Posterior vena cava (tissue), 2 donors: ENCODE data around the gene MAGEB17. TPM values are rescaled to one million over a fixed set of nuclear protein-coding genes. Genes with fewer than 3 reads are reported as not detected.

Experiments
- DNase-seq: peaks from one replicate; pipeline ENCODE4 v3.0.0-alpha.2; 2020; ENCODE audit warnings: low spot score
- intact Hi-C, 2 donors: fragments of 100-400 bp; cut with DNase I; formaldehyde crosslinking; loops; one replicate each; pipeline versions ENCODE4 v1.14.1 to v1.14.2; 2022 to 2023
- total RNA-seq, 2 donors: library from RNA; stranded (reverse); fragmentation: NEBNext Ultra II Directional; extraction: Animal tissue kit (Norgen Biotek cat#: 25700); gene quantifications; one replicate each; pipeline ENCODE4 v1.2.1, GENCODE V29; 2021
- donor health status: DM: yes; HTN: yes; CAD: no.
- donor health status: DM: yes; HTN: yes; CAD: no.

MAGEB17 gene
- total RNA-seq, 2 donors from 2014 or later, result not detected

GRCh38 chrX:16202943-16203342, 35.7 kb downstream of the MAGEB17 start:
- intact Hi-C loops, result no loop called here

GRCh38 chrX:16204538-16204937, 37.3 kb downstream of the MAGEB17 start:
- intact Hi-C loops, result no loop called here
- no peak for DNase-seq

More at GRCh38 chrX:16202943-16203342, 35.7 kb downstream of the MAGEB17 start:
- no peak for DNase-seq

GRCh38 chrX:16205840-16206239, 38.6 kb downstream of the MAGEB17 start:
- intact Hi-C loops, result no loop called here
- DNase-seq, result no peak

DNA sequence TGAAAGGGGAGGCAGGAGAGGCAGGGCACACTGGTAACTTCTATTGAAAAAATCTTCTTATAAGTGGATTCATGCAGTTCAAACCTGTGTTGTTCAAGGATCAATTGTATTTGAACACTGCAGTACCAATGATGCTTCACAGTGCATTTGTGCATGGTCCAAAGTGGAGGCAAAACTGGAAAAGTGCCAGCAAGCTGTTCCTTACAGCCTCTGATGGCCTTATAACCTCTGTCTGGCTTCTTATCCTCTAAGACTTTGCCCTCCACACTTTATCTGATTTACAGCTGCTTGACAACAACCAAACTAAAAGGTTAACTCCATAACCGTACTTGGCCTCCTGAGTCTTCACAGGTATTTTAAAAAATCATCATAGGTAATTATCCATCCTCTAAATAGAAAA, 40.4 kb downstream of the MAGEB17 start:
- DNase-seq, result no peak
- intact Hi-C loops, result no loop called here

- intact Hi-C loops, result no loop called here
- DNase-seq, result no peak
These were observed 41.3 kb downstream of the MAGEB17 start for GRCh38 chrX:16208601-16209000.

DNA sequence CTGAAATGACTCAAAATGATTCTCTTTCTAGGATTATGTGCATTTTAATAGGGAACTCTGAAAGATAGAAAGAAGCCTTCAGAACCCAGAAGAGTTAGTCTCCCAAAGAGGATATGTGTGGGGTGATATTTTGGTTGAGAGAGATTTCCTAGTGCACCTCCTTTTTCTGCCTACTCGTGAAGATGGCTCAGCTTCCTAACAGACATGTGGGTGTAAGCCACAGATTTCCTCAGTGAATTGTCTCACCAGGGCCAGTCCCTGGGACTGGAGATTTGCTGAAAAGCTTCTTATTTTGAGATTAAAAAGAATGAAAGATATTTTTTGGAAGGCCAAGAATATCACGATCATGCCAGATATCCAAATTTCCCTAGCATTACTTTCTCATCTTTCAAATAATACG, 42.8 kb downstream of the MAGEB17 start:
- intact Hi-C loops, result no loop called here

GRCh38 chrX:16212024-16212423, 44.7 kb downstream of the MAGEB17 start:
- intact Hi-C loops, result no loop called here
- DNase-seq, result no peak

More for the DNA sequence above, 42.8 kb downstream of the MAGEB17 start:
- no peak for DNase-seq

DNA sequence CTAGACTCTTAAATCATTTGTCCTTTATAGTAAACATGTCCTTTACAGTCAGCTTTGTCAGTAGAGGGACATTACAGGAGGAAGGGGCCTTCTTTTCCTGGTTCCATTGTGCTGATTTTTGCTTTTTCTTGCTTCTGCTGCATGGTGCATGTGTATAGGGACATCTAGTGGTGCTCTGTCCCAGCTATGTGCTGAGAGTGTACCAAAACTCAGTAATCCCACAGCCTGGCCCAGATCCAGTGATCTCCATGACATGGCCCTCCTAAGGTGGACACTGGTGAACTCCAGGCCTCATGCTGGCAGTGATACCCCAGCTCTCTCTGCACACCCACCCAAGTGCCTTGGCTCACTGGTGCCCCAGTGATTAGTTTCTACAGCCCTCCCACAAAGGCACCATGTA, 45.2 kb downstream of the MAGEB17 start:
- intact Hi-C loops, result no loop called here
- no peak for DNase-seq

DNA sequence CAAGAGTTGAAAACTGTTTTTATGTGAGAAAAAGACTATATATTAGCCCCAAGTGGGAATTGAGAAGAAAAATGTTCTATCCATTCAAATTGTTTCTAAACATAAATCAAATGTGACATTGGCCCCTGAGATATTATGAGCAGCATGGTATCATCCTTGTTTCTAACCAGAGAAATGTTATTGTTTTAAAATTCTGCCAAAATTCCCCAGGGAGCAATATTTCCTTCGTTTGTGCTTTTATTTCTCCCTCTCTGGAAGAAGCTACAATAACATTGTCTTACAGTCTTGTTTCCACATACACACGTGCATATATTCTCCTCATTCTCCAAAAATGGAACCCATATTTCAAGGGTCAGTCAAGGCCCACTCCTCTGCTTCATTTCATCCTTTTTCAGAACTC, 46.7 kb downstream of the MAGEB17 start:
- intact Hi-C loops, result no loop called here
- no peak for DNase-seq

GRCh38 chrX:16215660-16216059, 48.4 kb downstream of the MAGEB17 start:
- intact Hi-C loops, result no loop called here
- no peak for DNase-seq

Other genes starting within 250 kb of the MAGEB17 start
- under 1 TPM; 0.14 to 0.19 TPM for gene GRPR, start 43.9 kb upstream of the MAGEB17 start, total RNA-seq